Fibroblast of the conjunctiva (primary cell): ENCODE results near the gene TUBG1.
"Not testable (repeated sequence)": the region's sequence is repeated elsewhere in the genome, so short reads cannot be mapped to it uniquely, and the experiment has no call there.

Experiments
- DNase-seq: peaks from one replicate; pipeline ENCODE4 v3.0.0-alpha.2; 2010; ENCODE audit warnings: low read depth

Gene TUBG1

DNA sequence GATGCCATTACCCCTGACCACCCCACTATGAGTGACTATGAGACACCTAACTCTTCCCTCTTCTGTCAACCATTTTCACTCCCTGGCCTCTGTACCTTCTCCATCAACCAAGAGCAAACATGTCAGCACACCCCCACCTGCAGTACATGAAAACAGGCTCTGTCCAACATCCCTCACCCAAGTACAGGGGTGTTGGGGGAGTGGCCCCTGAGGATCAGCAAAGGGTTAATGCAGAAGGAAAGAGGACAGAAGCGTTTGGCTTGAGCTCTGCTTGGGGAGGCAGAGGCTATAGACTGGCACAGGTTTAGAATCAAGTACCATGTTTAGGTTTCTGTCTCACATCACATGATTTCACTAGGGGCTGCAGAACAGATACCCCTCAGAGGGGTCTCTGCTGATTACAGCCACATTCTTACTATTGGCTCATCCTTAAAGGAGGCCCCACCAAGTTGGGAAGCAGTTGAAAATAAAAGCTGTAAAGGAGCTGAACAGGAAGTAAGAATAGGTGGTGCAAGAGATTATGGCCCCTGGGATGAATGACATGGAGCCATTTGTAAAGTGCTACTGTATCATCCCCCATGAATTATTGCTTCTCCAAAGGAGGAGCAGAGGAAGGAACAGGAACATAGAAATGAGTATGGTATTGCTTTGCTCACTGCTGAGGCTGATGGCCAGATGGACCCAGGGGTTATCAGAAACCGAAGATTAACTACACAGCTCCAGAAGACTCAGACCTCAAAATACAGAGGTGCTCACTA lies 29.5 kb upstream of the TUBG1 start:
- no peak for DNase-seq

DNA sequence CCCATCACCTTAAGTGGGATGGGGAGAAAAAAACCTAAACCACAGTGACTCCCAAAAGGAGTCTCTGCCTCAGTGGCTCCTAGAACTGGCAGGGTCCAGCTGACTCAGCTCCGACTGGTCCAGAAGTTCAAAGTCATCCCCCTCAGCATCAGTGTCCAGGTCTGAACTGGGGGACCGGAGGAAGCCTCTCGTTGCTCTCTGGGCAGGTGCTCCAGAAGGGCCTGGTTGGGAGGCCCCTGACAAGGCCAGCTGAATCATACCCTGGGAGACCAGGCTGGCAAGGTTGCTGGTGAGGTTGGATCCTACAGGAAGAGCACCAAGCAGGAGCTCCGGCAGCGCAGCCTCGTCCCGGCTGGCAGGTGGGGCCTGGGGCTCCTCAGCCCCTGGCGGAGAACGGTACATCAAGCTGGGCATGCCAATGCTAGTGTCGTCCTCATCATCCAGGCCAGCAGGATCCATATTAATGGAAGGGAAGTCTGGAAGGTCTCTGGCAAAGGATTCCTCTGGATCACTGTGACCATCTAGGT lies 27.7 kb upstream of the TUBG1 start:
- no peak for DNase-seq

DNA sequence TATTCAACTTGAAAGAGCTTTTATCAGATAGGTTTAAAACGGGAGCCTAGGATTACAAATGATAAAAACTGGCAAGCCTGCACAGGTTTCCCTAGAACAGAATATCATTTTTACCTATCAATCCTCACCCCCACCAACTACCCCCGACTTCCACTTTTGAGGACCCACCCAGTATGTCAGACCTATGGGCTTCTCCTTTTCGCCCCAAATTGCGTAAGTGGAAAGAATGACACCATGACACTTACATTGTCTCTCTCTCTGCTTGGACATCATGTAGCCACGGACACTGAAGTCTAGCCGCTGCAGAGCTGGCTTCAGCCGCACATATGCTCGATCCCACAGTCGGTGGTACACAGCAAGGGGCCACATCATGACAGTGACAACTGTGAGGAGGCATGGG lies 24.6 kb upstream of the TUBG1 start:
- DNase-seq = no peak

DNA sequence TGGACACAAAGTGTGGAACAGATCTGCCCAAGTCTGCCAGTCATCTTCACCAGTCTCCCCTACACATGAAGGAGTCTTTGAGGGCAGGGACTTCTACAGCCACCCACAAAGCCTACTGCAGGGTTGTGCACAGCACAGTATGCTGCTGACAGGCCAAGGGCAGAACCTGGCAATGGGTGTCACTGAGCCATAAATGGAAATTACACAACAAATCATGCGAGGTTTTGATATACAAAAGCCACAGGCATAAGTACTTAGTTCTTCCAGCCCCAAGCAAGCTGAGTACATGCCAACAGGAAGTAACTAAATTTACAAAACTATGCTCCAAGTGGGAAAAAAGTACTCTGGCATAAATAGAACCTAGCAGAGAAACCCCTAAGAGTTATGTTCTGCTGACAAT lies 24.1 kb upstream of the TUBG1 start:
- no peak for DNase-seq

DNA sequence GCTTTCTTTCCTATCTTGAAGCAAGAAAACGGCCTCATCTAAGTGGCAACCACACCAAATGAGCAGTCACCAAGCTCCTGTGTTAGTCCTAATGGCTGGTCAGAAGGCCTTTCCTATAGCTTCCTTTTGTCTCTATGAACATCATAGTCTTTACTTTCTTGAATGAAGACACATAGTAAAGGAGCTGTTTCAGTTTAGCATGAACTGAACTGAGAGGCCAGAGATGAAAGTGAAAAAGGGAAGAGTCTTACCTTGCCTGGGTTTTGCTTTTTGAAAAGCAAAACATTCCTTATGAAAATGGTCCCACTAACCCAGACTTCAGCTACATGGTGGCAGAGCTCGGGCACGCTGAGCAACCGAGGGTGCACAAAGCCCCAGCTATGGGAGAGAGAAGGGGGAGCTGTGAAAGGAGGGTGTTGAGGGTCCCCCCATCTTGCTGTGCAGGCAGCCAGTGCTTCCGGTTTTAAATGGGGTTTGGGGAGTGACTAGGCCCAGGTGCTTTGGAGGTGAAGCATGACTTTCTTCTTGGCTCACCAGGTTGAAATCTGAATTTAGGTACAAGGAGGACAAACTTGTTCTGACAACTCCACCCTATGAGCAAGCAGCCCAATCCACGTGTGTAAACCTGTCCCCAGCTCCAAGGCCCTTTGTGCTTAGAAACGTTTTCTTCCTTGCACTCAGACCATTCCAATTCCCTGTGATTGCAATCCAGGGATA lies 22.8 kb upstream of the TUBG1 start:
- no peak for DNase-seq

DNA sequence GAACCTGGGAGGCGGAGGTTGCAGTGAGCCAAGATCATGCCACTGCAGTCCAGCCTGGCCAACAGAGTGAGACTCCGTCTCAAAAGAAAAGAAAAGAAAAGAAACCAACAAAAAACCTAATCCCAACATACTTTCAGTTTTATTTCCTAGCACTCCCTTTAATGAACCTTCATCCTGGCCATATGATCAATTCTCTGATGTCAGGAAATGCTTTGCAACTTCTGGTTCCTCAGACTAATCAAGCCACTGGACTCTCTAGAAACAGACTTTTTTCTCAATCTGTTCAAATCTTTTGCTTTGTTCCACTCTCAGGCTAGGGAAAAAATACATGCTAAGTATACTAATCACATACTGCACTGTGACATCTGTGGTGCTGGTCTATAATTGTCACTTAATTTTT lies 18.6 kb upstream of the TUBG1 start:
- no peak for DNase-seq

DNA sequence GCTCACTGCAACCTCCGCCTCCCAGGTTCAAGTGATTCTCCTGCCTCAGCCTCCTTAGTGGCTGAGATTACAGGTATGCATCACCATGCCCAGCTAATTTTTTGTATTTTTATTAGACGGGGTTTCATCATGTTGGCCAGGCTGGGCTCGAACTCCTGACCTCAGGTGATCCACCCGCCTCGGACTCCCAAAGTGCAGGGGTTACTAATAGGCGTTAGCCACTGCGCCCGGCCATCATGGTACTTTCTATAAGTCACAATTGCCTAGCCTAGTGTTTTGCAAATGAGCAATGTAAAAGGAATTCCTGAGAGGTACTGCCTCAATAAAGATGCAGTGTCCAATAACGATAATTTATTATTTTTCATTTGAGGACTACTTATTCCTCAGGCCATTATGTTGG lies 18.1 kb upstream of the TUBG1 start:
- DNase-seq = no peak

DNA sequence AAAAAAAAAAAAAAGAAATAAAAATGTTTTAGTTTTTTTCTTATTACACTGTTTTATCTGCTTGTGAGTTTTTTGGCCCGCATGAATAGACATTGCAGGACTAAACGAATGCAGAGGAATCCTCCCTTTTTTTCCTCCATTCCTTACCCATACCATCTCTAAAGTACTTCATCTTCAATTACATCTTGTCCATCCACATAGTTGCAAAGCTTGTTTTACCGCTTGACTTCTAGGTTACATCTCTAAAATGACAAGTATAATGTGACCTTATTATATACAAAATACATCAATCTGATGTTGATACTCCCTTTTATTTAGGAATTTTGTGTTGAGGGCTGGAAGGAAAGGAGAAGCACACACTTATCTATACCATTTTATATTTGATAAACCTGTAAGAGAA lies 13.1 kb upstream of the TUBG1 start:
- no peak for DNase-seq

DNA sequence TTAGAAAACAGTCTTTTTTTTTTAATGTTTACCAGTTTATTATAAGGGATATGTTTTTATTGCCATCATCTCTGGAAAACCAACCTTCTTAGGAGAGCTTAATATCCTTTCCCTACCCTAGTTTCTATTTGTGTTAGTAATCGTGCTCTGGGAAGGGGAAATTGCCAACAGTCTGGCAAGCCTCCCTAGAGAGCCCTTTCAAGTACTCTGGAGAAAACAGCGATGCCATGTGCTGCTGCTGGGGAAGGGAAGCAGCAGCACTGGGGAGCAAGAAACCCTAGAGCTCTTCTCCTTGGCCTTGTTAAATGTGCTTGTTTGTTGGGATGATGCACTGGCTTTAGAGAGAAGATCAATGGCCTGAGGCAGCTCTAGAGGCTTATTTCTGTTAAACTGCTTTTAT lies 10.6 kb upstream of the TUBG1 start:
- DNase-seq = no peak

DNA sequence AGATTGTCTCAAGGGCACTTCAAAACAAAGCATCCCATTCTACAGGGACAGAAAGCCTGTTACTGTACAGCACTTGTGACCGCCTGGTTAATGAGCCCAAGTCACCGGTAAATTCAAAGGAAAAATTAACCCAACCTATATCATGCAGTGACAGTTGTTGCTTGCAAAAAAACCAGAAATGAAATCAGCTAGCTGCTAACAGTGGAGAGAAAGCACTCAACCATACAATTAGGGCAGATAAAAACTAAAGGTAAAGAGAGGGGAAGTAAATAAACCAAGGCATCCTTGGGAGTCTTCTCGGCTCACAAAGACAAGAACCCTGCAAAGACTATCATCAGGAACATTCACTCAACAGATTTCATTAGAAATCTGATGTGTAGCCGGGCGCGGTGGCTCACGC lies 6.2 kb upstream of the TUBG1 start:
- no peak for DNase-seq

DNA sequence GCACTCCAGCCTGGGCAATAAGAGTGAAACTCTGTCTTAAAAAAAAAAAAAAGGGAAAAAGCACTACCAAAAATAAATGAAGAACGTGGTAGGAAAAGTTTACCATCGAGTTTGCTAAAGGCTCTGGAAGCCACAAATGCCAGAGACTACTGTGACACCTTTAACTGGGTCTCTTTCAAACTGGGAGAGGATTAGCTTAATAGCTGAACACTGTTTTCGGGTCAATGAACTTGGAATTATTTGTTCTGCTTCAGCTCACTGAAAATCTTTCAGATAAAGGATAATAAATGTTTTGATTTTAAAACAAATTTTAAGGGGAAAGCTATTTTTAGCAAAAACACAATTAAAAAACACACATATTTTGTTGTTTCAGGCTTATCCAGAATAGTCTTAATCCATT lies 1.7 kb upstream of the TUBG1 start:
- no peak for DNase-seq

DNA sequence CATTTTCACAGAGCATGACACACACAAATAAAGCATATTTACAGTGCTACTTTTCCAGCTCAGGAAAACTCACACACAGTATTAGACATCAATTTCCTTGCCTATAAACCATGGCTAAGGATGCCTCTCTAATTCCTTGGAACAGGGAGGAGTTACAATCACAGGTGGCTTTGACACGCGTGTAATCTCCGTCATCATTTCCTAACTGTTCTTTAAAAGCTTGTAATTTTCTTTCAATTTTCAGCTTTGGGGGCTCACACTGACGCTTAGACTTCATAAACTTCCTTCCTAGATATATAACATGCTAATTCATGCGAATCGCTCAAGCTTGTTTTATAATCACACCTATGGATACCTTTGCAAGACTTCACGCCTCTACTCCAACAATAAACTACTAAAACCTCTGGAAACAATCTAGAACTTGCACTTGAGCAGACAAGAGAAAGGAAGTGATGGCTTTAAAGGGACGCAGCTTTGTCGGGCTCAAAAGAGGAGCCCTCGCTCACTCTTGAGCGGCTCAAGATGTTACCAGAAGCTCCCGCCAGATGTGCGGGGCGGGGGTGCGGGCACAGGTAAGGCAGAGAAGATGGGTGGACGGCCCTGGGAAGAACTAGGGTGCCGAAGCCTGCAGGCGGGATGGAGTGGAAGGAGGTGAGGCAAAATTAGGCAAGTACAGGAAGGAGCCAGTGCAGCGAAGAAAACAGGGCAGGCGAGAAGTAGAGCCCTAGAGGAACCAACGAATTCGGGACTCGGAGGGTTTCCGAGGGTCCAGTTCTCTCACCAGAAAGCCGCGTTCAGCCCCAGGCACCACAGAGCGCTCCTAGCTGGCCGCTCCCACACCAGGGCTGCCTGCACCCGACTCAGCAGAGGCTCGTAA lies 940 bp upstream of the TUBG1 start:
- DNase-seq = no peak

DNA sequence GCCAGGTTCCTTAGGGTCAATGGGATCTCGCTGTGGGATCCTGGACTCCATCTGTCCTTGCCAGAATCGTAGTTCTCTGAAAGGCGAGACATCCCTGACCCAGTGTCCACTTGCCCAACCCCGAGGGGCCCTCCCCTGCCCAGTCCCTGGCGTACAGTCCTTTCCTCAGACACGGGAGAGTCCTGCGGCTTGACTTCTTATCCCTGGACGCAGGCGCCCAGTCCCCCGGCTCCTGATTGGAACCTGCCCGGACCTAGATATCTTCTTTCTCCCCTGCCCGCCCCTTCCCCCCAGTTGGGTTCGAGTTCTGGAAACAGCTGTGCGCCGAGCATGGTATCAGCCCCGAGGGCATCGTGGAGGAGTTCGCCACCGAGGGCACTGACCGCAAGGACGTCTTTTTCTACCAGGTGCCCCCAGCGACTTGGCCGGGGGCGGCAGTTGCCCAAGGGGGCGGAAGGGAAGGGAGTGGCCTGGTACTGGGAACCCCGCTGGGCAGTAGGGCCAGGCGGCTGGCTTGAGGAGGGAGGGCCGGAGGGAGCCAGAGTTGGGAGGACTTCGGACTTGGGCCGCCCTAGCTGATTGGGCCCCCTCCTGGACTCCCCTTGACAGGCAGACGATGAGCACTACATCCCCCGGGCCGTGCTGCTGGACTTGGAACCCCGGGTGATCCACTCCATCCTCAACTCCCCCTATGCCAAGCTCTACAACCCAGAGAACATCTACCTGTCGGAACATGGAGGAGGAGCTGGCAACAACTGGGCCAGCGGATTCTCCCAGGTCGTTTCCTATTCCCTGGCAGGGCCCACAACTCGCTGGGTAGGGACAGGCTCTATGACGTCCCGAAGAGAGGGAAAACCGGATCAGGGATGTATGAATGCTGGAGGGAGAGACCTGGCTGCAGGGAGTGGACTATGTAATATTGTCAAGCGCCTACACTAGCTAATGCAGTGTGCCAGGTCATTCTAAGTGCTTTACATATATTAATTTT lies 625 bp downstream of the TUBG1 start:
- not testable (repeated sequence) for DNase-seq

DNA sequence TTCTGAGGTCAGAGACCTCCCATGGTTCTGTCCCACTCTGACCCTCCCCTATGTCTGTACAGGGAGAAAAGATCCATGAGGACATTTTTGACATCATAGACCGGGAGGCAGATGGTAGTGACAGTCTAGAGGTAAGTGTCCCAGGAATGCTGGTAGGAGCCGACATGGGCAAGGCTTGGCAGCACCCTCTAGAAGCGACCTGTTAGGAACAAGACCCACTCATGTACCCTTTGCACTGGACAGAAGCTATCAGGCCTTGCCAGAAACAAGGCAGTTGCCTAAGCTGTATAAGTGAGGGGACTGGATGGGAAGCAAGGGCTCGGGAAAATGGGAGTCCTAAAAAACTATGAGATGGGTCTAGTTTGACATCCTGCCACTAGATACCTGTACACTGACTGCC lies 2.5 kb downstream of the TUBG1 start:
- no peak for DNase-seq

DNA sequence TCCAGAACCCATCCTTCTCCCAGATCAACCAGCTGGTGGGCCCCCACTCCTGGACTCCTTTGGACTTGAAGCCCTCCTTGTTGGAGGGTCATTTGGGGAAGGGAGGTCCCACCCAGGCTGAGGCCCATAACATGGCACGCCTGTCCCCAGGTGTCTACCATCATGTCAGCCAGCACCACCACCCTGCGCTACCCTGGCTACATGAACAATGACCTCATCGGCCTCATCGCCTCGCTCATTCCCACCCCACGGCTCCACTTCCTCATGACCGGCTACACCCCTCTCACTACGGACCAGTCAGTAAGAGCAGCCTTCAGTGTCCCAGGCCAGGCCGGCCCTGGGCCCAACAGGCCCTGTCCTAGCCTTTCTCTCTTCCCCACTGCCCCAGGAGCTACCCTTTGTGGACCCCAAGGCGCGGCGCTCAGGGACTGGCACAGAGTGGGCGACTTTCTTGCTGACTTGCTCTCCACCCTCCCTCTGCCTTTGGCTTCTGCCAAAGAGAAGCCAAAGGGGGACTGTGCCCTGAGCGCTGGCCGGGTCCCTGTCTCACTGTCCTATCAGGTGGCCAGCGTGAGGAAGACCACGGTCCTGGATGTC lies 4.3 kb downstream of the TUBG1 start:
- DNase-seq = no peak

DNA sequence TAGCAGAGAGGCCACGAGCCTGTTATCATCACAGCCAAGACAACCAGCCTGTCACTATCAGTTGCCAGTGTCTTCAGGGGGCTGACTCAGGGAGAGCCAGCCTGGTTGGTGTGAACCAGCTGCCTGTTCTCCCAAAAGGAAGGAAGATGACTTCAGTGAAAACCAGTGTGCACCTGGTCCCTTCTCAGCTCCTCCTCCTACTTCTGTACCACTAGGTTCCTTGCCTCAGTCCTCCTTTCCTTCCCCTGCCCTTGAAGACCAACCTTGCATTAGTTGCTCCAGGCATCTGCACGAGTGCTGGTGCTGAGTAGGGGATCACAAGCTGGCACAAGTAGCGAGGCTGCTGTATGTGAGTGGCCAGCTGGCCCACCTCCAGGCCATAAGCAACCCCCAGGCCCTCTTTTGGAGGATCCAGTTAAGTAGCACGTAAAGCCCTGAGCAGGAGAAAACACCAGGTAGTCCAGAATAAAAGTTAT lies 8.5 kb downstream of the TUBG1 start:
- DNase-seq = no peak

DNA sequence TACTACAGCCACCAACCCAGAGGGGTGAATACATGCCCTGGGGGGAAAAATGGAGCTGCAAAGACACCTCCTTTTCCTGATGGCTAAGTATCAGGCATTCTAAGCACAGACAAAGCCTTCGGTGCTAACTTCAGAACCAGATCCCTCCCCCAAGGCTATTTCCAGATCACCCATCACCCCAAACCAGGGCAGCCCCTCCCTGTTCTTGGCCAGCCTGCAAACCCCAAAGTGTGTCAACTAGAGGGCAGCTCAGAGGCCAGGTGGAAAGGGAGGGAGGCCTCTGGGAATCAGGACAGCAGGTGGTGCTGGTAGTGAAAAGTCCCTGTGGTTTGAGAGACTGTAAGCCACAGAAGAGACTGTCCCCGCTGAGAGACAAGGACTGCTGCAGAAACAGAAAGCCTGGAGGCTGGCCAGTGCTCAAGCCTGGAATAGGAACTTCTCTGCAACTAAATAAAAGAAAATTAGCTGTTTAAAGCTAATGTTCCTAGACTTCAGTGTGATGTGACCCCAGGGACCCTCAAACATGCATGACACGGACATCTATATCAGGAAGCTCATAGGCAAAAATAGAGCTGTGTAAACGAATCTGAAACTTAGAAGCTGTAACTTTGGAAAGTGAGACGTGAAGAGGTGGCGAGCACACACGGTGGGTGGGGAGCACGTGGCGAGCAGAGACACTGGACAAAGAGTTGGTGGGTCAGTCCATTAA lies 9.1 kb downstream of the TUBG1 start:
- DNase-seq = no peak

DNA sequence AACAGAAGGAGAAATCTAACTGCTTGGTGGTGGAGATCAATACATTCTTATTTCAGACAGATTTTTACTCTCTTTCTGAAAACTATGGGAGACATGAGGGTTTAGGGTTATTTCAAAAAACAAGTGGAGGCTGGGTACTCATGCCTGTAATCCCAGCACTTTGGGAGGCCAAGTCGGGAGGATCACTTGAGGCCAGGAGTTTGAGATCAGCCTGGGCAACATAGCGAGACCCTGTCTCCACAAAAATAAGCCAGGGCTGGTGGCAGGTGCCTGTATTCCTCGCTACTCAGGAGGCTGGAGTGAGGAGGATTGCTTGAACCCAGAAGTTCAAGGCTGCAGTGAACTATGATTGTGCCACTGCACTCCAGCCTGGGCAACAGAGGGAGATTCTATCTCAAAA lies 12.5 kb downstream of the TUBG1 start:
- DNase-seq = not testable (repeated sequence)

DNA sequence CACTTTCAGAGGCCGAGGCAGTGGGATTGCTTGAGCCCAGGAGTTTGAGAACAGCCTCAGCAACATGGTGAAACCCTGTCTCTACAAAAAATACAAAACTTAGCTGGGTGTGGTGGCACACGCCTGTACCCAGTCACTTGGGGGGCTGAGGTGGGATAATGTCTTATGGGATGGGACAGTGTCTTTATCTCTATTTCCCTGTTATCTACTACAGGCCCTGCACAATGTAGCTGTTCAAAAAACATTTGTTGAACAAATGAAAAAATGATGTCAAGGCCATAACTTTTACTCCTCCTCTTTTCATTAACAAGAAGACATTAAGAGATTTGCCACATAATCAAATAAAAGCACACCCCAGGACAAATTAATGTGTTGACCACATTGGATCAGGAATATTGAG lies 13.8 kb downstream of the TUBG1 start:
- DNase-seq = no peak
